ENCODE results near the gene SDK2.

The SDK2 gene

GRCh38 chr17:73553311-73553710 lies 90.9 kb downstream of the SDK2 start:
- peak; percentile 66 for DNase-seq (ENCODE audit: low spot score)

- no peak for DNase-seq (ENCODE audit: low spot score)
Measured at GRCh38 chr17:73552300-73553048, 91.8 kb downstream of the SDK2 start.

GRCh38 chr17:73551759-73552158 lies 92.5 kb downstream of the SDK2 start:
- DNase-seq (ENCODE audit: low spot score) = no peak

GRCh38 chr17:73551144-73551543 lies 93.1 kb downstream of the SDK2 start:
- no peak for DNase-seq (ENCODE audit: low spot score)

GRCh38 chr17:73550556-73550955 lies 93.7 kb downstream of the SDK2 start:
- DNase-seq (ENCODE audit: low spot score) = peak; percentile 81

- no peak for DNase-seq (ENCODE audit: low spot score)
Measured at GRCh38 chr17:73549841-73550430, 94.3 kb downstream of the SDK2 start.

- DNase-seq (ENCODE audit: low spot score) = no peak
Measured at GRCh38 chr17:73548620-73549311, 95.5 kb downstream of the SDK2 start.

- no peak for DNase-seq (ENCODE audit: low spot score)
Measured at GRCh38 chr17:73547790-73548189, 96.5 kb downstream of the SDK2 start.

- peak; percentile 24 for DNase-seq (ENCODE audit: low spot score)
Measured at GRCh38 chr17:73546770-73547536, 97.3 kb downstream of the SDK2 start.

GRCh38 chr17:73546114-73546513 lies 98.1 kb downstream of the SDK2 start:
- no peak for DNase-seq (ENCODE audit: low spot score)

GRCh38 chr17:73545109-73546032 lies 98.9 kb downstream of the SDK2 start:
- no peak for DNase-seq (ENCODE audit: low spot score)

- no peak for DNase-seq (ENCODE audit: low spot score)
Measured at GRCh38 chr17:73544333-73544732, 99.9 kb downstream of the SDK2 start.

GRCh38 chr17:73542323-73542722 lies 101.9 kb downstream of the SDK2 start:
- no peak for DNase-seq (ENCODE audit: low spot score)

GRCh38 chr17:73541561-73541981 lies 102.7 kb downstream of the SDK2 start:
- no peak for DNase-seq (ENCODE audit: low spot score)

- no peak for DNase-seq (ENCODE audit: low spot score)
Measured at GRCh38 chr17:73541111-73541510, 103.1 kb downstream of the SDK2 start.

GRCh38 chr17:73539166-73539565 lies 105.1 kb downstream of the SDK2 start:
- no peak for DNase-seq (ENCODE audit: low spot score)

- no peak for DNase-seq (ENCODE audit: low spot score)
Measured at GRCh38 chr17:73538445-73538844, 105.8 kb downstream of the SDK2 start.

- no peak for DNase-seq (ENCODE audit: low spot score)
Measured at GRCh38 chr17:73536700-73537605, 107.3 kb downstream of the SDK2 start.

GRCh38 chr17:73535746-73536145 lies 108.5 kb downstream of the SDK2 start:
- no peak for DNase-seq (ENCODE audit: low spot score)

- DNase-seq (ENCODE audit: low spot score) = no peak
Measured at GRCh38 chr17:73534209-73534909, 109.9 kb downstream of the SDK2 start.

All from kidney tubule cell (primary cell).